WERI-Rb-1 (cell line): Measurements from ENCODE around the gene C15orf39.
A peak's percentile ranks its signal among the peaks of the same experiment; 100 is the strongest.

Experiments
- DNase-seq: peaks from one replicate; pipeline ENCODE4 v3.0.0-alpha.2; 2020
- H3K27ac ChIP-seq: fragments of 250-450 bp; sonication (Bioruptor Pico); 2 replicates; pipeline ENCODE4 v1.5.1; 2020; ENCODE audit warnings: mild to moderate bottlenecking, moderate library complexity
- H3K27me3 ChIP-seq: fragments of 250-450 bp; sonication (Bioruptor Pico); 2 replicates; pipeline ENCODE4 v1.5.1; 2021; ENCODE audit warnings: mild to moderate bottlenecking, low read depth, moderate library complexity; ENCODE audit not compliant: insufficient read depth, severe bottlenecking
- H3K36me3 ChIP-seq: fragments of 250-450 bp; sonication (Bioruptor Pico); 2 replicates; pipeline ENCODE4 v1.5.1; 2020; ENCODE audit warnings: mild to moderate bottlenecking, moderate library complexity
- H3K4me3 ChIP-seq: 2 replicates; pipeline ENCODE4 v1.5.1; 2011; ENCODE audit warnings: low read depth, mild to moderate bottlenecking, control low read depth, low read length
- H3K9me3 ChIP-seq: fragments of 250-450 bp; sonication (Bioruptor Pico); 2 replicates; pipeline ENCODE4 v1.5.1; 2021; ENCODE audit warnings: mild to moderate bottlenecking, moderate library complexity; ENCODE audit not compliant: severe bottlenecking
- CTCF ChIP-seq: IDR thresholded peaks from 2 replicates; pipeline ENCODE4 v1.5.1; 2011; ENCODE audit warnings: low read depth, mild to moderate bottlenecking, control low read depth, inconsistent platforms, low read length

Gene C15orf39

GRCh38 chr15:75201616-75202250 lies at the start of gene C15orf39:
C15orf39 (plus strand) TSS chr15:75201882; CDS start chr15:75206049, 4,167 bp downstream.
- Histone ChIP-seq H3K27me3 (no peaks in the 10 kb centered on the region), H3K27ac (peak within 1 kb of the TSS; percentile 92), H3K9me3 (no peaks in the 10 kb centered on the region), H3K4me3 (peak within 1 kb of the TSS; percentile 92), H3K36me3 (peaks cover 15% of the 10 kb centered on the region)
- peak; percentile 62 for DNase-seq
- TF ChIP-seq CTCF, result peak; percentile 73

- peak overlapping the region; percentile 77 for H3K27ac ChIP-seq
- peaks cover 3% of the 10 kb centered on the region for H3K9me3 ChIP-seq
- DNase-seq, result no peak
- TF ChIP-seq CTCF, result no peak
- no peaks in the 10 kb centered on the region for H3K27me3 ChIP-seq
- H3K4me3 ChIP-seq, result no peak overlapping the region
- no peaks in the 10 kb centered on the region for H3K36me3 ChIP-seq
These were observed 49.2 kb upstream of the C15orf39 start for GRCh38 chr15:75152382-75153079.

- DNase-seq, result no peak
- Histone ChIP-seq H3K4me3 (no peak overlapping the region), H3K27ac (peak overlapping the region; percentile 77), H3K9me3 (peaks cover under 1% of the 10 kb centered on the region), H3K27me3 (no peaks in the 10 kb centered on the region), H3K36me3 (no peaks in the 10 kb centered on the region)
- TF ChIP-seq CTCF, result no peak
These were observed 48.6 kb upstream of the C15orf39 start for GRCh38 chr15:75153087-75153486.

GRCh38 chr15:75153565-75154276 lies 48.0 kb upstream of the C15orf39 start:
- no peak for DNase-seq
- Histone ChIP-seq H3K36me3 (no peaks in the 10 kb centered on the region), H3K27me3 (no peaks in the 10 kb centered on the region), H3K9me3 (no peaks in the 10 kb centered on the region), H3K27ac (no peak overlapping the region), H3K4me3 (no peak overlapping the region)
- TF ChIP-seq CTCF, result no peak

- no peaks in the 10 kb centered on the region for H3K27me3 ChIP-seq
- no peak for TF ChIP-seq CTCF
- H3K27ac ChIP-seq, result no peak overlapping the region
- no peaks in the 10 kb centered on the region for H3K9me3 ChIP-seq
- DNase-seq, result no peak
- H3K4me3 ChIP-seq, result no peak overlapping the region
- no peaks in the 10 kb centered on the region for H3K36me3 ChIP-seq
These were observed 47.1 kb upstream of the C15orf39 start for GRCh38 chr15:75154461-75155062.
